AML-193 (cell line): Measurements from ENCODE around the gene ZKSCAN7.
A peak's percentile ranks its signal among the peaks of the same experiment; 100 is the strongest.
"Not testable (repeated sequence)": the region's sequence is repeated elsewhere in the genome, so short reads cannot be mapped to it uniquely, and the experiment has no call there.

Experiments
- DNase-seq, 2 experiments: peaks; one replicate each; lab custom pipeline; 2025; lab: John Stamatoyannopoulos, UW

The ZKSCAN7 gene

DNA sequence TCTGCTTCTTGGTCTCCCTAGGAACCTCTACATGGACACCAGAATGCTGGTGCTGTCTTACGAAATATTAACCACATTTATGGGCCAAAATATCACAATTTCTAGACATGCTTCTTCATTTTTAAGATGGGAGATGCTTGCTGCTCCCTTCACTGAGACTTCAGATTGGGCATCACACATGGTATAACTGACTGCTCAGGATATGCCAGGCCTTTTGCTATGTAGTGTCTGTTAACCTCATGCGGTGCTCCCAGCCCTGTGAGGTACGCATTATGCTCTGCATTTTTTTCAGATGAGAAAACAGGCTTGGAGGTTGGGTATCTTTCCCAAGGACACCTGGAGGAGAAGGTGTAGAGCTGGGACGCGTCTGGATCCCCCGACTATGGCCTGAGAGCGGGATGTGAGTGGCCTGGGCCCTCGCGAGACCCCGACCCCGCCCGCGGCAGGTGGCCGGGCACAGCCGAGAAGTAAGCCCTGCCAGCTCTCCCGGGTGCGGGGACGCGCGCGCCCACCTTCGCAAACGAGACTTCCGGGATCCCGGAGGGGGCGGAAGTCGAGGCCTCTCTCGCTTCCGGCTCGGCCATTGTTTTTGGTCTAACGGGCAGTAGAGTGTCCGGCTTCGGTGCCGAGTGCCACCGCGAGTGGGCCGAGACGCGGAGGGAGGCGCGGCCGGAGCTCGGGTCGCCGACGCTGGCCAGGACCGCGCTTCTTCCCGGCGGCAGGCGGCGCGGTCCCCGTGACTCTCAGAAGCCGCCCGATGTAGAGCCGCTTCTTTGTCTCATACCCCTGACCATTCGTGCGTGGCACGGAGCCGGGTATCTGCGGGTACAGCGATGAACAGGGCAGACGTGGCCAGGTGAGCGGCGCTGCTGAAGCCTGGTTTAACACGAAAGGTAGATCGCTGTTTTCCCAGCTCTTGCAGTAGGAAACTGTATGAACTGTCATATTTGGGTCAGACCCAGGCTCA, at the start of gene ZKSCAN7:
Gene ZKSCAN7, plus strand, starts transcription at position 568 of the 967 bp plus-strand sequence. CDS start 1,855 bp downstream, outside the sequence.
- peak; percentile 14 to 32 for DNase-seq

- no peak for DNase-seq
These were observed 48.4 kb upstream of the ZKSCAN7 start for GRCh38 chr3:44506556-44506955.

GRCh38 chr3:44506961-44507360, 48.0 kb upstream of the ZKSCAN7 start:
- no peak for DNase-seq

DNA sequence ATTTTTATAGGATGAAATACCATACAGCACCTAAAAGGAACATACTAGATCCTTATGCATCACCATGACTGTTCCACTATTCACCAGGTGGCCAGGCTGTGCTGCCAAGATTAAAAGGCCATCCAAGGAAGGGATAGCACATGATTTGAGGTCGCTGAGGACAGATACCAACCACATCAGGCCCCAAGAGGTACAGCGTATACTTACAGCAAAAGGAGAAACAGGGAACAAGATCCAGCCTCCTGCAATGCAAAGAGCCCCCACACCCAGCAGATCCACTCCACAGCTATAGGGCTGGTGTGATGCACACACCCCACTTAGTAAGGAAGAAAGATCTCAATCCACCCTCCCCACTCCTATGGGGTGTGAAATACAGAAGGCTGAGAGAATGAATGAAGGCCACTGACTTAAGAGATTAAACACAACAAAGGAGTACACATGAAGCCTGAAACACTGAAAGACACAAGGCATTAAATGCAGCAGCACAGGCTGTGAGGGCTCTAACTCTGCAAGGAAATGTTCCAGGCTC, 45.5 kb upstream of the ZKSCAN7 start:
- peak; percentile 47 to 50 for DNase-seq

- DNase-seq = peak; percentile 30 to 42
These were observed 45.0 kb upstream of the ZKSCAN7 start for GRCh38 chr3:44510000-44510368.

DNA sequence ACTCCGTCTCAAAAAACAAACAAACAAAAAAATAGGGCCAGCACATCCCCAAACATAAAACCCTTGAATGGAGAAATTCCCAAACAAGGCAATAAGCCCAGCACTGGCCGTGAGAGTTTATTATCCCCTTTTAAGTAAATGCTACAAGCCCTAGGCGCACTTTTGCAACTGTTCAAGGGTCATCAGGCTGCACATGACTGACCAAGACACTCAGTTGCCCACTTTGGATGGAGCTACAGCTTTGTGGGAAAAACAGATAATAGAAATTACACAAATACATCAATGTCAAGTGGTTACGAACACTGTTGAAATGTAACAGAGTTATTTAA, 43.8 kb upstream of the ZKSCAN7 start:
- no peak for DNase-seq

DNA sequence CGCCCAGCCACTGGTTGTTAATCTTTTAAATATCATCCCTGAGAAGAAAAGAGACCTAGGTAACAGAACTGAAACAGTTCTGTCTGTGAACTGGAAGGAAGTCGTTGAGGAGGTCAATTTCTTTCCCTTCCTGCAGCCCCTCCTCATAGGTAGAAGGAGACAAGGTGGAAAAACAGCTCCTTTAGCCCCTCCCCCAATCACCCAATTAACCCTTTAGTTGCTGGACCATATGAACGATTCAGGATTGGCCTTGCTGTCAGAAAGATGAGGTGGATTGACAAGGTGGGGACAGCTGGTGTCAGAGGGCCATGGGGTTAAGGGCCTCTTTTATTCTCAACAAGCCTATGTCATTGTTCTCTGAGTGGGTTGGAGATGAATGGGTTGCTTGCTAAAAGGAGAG, 41.5 kb upstream of the ZKSCAN7 start:
- no peak for DNase-seq

GRCh38 chr3:44516230-44516629, 38.8 kb upstream of the ZKSCAN7 start:
- peak; percentile 86 to 88 for DNase-seq

DNA sequence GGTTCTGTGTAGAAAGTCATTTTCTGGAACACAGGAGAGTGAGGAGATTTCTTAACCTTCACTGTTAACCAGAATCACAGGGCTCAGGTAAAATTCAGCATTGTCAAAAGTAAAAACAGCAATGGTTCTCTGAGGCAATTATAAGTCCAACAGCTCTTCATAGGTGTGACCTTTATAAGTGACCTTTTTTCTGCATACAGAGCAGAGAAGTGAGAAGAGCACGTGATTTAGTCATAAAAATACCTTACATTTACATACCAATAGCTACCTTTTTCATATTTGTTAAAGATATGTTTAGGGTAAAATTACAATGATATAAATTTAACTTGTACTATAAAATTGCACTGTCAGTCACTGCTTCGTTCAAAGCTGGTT, 36.2 kb upstream of the ZKSCAN7 start:
- DNase-seq = no peak

DNA sequence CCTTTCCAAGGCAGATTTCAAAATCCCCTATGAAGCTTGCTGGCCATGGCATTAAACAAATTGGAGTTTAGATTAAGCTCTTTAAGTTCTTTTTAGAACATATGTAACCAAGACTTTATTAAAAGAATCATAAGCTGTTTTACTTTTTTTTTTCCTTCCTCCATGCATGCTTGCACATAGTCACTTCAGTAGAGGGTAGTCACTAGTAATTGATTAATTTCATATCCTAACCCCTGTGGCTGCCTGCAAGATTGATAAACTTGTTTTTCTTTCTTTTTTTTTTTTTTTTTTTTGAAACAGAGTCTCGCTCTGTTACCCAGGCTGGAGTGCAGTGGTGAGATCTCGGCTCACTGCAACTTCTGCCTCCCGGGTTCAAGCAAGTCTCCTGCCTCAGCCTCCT, 33.3 kb upstream of the ZKSCAN7 start:
- no peak for DNase-seq

- no peak for DNase-seq
These were observed 32.5 kb upstream of the ZKSCAN7 start for GRCh38 chr3:44522494-44522933.

GRCh38 chr3:44525060-44525459, 29.9 kb upstream of the ZKSCAN7 start:
- DNase-seq = no peak

GRCh38 chr3:44529927-44530326, 25.1 kb upstream of the ZKSCAN7 start:
- peak; percentile 47 to 63 for DNase-seq

- DNase-seq = no peak
These were observed 24.1 kb upstream of the ZKSCAN7 start for GRCh38 chr3:44530911-44531310.

DNA sequence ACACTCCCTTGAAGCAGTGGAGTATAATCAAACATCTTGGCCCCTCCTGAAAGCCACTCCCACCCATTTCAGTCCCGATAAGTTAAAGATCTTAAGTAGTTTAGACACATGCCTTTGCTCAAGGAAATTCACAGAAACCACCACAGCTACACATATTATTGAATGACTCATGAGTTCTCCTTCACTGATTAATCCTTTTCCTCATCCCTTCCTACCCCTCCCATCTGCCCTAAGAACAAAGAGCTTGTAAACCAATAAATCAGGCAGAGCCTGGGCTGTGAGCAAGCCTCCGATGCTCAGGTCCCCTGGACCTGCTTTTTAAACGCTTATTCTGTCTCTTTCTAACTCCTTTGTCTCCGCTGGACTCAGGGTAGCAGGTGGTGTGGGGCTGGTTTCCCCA, 20.3 kb upstream of the ZKSCAN7 start:
- DNase-seq = not testable (repeated sequence)

DNA sequence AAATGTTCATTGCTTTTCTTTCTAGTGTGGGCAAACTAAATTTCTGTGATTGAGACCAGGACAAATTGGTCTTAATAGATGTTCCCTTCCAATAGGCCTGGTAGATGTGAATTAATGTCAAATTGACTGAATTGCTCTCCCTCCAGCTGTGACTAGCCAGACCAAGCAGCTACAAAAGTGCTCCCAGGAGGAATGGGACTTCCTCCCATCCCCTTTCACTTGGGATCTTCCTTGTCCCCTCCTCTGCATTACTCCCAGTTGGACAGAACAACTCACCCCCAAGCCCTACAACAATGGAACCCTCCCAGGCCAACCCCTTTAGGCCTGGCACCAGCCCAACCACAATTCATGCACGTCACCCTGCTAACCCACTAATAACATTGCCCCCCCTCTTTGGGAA, 19.6 kb upstream of the ZKSCAN7 start:
- no peak for DNase-seq

DNA sequence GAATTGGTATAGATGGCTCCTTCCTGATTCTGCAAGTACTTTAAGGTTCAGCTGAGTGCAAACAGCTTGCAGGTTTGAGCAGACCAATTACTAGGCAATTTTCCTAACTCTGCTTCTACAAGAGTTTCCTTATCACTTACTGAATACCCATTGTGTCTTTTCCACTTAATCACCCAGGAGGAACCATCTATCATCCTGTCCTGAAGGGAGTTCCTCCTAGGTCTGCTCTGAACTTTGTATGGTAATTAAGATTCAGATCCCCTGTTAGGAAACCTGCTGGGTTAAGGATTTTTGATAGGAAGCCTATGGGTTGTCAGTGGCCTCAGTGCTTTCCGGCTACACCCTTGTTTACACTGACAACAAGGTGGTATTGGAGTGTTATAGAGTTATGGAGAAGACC, 10.2 kb upstream of the ZKSCAN7 start:
- not testable (repeated sequence) for DNase-seq

DNA sequence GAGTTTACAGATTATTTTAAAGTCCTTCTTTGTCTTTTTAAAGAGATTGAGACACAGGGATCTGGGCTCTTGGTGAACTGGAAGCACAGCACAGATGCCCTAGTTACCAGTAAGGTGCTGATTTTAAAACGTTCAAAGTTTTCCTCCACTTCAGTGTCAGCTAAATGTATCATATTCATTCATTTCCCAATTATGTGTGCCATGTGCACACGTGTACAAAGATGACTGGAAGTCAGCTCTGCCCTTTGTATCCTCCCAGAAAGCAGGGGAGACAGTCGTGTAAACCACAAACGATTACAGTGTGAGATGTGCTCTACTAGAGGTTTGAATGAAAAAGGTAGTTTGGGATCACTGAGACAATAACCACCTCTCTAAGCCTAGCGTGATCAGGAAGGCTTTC, 730 bp downstream of the ZKSCAN7 start:
- peak in 1 of 2 experiments; percentile 63 for DNase-seq

DNA sequence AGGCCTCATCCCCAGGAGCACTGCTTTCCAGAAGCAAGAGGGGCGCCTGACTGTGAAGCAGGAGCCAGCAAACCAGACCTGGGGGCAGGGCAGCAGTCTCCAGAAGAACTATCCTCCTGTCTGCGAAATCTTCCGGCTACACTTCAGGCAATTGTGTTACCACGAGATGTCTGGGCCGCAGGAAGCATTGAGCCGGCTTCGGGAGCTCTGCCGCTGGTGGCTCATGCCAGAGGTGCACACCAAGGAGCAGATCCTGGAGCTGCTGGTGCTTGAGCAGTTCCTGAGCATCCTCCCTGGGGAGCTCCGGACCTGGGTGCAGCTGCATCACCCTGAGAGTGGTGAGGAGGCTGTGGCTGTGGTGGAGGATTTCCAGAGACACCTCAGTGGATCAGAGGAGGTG, 2.1 kb downstream of the ZKSCAN7 start:
- DNase-seq = no peak

DNA sequence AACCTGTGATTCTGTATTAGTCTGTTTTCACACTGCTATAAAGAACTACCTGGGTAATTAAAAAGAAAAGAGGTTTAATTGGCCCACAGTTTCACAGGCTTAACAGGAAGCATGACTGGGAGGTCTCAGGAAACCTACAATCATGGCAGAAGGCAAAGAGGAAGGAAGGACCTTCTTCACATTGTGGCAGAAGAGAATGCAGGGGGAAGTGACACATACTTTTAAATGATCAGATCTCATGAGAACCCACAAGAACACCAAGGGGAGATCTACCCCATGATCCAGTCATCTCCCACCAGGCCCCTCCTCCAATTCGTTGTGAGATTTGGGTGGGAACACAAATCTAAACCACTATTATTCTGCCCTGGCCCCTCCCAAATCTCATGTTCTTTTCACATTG, 6.1 kb downstream of the ZKSCAN7 start:
- DNase-seq = peak; percentile 55 to 58

DNA sequence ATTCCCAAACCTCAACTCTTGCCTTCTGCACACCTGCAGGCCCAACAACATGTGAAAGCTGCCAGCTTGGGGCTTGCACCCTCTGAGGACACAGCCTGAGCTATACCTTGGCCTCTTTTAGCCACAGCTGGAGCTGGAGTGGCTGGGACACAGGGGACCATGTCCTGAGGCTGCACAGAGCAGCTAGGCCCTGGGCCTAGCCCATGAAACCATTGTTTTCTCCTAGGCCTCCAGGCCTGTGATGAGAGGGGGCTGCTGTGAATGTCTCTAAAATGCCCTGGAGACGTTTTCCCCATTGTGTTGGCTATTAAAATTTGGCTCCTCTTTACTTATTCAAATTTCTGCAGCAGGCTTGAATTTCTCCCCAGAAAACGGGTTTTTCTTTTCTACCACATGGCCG, 7.2 kb downstream of the ZKSCAN7 start:
- DNase-seq = no peak

GRCh38 chr3:44568561-44568960, 13.6 kb downstream of the ZKSCAN7 start:
- no peak for DNase-seq

DNA sequence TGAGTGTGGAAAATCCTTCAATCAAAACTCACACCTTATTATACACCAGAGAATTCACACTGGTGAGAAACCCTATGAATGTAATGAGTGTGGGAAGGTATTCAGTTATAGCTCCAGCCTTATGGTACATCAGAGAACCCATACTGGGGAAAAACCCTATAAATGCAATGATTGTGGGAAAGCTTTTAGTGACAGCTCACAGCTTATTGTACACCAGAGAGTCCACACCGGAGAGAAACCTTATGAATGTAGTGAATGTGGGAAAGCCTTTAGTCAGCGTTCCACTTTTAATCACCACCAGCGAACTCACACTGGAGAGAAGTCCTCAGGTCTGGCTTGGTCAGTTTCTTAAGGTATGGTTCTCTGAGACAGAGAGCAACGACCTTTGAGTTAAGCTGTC, 16.0 kb downstream of the ZKSCAN7 start:
- DNase-seq = no peak

DNA sequence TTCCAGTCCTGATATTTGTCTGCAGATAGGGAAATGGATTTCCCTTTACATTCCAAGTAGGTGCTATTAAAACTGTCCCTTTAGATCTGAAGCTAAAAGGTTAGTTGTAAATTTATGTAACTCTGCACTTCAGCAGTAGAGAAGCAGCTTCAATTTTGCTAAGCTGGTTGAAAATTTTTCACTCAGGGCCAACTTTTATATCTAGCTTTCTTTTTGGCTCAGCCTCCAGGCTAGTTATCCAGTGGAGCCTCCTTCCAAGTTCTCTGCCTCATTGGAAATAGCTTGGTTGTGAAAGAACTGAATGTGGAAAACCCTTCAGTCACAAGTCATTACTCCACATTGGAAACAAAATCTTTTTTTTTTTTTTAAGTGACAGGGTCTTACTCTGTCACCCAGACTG, 21.6 kb downstream of the ZKSCAN7 start:
- DNase-seq = no peak
